Measurements from ENCODE around the gene RNF148. TPM values are rescaled to one million over a fixed set of nuclear protein-coding genes. Genes with fewer than 3 reads are reported as not detected.

RNF148 gene
- total RNA-seq, 1 donor from 2014 or later: 0.78 TPM

Small RNA genes lying within 50 kb of the gene (small RNA-seq; reads per million reads assigned to genes)
- gene AC006463.1: not detected

Other genes with a start within 250 kb of the RNF148 start
- 0.47 TPM for gene RNF133, start 3.8 kb downstream of the RNF148 start, total RNA-seq
- gene CADPS2, start 183.5 kb upstream of the RNF148 start, total RNA-seq: 20.9 TPM